Caki2 (cell line): ENCODE data around the gene SFXN3. TPM values are rescaled to one million over a fixed set of nuclear protein-coding genes. Genes with fewer than 3 reads are reported as not detected.

Source experiments
- DNase-seq: peaks from one replicate; pipeline ENCODE4 v3.0.0-alpha.2; 2015; ENCODE audit warnings: low read depth
- in situ Hi-C: cut with HindIII; loops from 2 replicates; pipeline ENCODE4 v1.10.0; 2016; ENCODE audit warnings: low sequenced_read_pairs, low pct_unique_long_range_greater_than_20kb, mixed read lengths
- total RNA-seq: library from RNA; depleted of rRNA; stranded (reverse); fragments of >200 nt; shearing (Covaris generic); gene quantifications from 2 replicates; pipeline ENCODE4 v1.2.3, GENCODE V29; 2014; ENCODE audit warnings: low replicate concordance; rRNA removed

The SFXN3 gene
- total RNA-seq, 1 experiment from 2014 or later: 46.5 TPM

DNA sequence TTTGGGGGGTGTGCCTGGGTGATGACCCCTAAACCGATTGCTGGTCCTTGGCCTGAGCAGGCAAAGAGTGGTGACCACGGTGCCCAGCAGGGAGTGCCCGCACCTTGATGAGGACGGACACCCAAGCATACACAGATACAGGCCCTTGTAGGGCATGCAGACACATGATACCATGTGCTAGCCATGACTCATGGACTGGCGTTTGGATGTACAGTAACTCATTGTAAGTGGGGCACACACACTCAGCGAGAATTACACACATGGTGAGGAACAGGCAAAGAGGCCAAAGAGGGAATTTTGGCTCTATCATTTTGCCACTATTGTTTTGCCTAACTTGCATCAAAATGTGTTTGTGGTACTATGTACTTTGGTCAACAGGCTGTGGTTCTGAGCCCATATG, 54.8 kb downstream of the SFXN3 start:
- in situ Hi-C loops: no loop called here
- DNase-seq: no peak

DNA sequence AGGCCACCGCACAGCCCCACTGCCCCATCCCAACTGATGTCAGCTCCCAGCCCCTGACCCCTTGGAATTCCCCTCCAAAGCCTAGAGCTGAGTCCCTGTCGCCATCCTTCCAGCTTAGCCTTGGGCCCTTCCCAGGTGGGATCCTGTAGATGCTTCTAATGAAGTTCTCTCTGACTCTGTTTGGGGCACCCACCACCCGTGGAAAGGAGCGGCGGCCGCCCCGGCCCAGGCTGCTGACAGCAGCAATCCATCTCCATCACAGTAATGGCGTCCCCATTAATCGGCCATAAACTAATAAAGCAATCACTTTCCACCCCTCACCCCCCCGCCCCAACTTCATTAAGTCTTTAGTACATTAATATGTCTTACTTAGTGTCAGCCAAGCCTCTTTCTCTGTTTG, 56.3 kb downstream of the SFXN3 start:
- DNase-seq: no peak

DNA sequence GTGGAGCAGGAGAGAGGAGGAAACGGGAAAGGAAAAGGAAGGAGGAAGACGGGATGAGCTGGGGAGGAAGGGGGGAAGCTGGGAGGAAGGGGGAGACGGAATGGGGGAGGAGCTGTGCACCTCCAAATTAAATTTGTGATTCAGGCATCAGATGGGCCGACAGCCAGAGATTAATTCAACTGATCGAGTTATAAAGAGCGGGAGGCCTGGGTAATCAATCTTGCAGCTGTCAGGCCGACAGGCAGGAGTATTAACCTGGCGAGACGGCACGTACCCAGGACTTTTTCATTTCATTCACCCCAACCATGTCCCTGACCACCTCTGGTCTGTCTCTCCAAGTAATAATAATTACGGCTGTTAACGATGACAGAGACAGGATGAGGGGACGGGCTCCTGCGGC, 56.9 kb downstream of the SFXN3 start:
- DNase-seq: no peak
- in situ Hi-C loops: no loop called here

More for the DNA sequence above, 56.3 kb downstream of the SFXN3 start:
- in situ Hi-C loops: no loop called here

DNA sequence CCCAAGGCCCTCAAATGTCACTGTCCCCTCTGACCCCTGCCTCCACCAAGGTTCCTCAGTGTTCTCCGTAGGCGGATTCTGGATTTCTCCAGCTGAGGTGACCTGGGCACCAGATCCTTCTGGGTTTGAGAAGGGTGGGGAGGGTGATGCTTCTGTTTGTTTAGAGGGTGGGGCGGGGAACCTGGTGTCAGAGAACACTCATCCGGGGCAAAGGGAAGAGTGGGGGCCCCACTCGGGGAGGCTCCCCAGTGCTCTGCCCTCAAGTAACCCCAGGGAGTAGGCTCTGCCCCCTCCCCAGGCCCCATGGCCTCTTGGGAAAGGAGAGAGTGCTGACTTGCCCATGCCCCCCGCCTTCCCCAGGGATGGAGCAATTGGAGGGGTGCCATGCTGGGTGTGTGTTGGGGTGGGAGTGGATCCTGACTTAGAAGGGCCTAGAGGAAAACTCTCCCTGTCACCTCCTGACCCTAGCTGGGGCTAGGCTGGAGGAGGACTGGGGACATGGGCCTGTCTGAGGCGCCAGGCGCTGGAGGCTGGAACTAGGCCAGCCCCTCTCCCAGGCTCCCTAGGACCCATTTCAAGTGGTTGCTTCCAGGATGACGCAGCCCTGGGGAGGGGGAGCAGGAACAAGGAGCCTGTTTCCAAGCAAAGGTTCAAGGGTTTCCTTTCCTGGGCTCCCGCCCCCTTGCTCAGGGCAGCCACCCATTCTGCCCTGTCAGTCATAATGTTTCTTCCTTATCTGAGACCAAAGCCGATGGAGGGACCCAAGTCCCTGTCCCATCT, 58.7 kb downstream of the SFXN3 start:
- in situ Hi-C loops: no loop called here

DNA sequence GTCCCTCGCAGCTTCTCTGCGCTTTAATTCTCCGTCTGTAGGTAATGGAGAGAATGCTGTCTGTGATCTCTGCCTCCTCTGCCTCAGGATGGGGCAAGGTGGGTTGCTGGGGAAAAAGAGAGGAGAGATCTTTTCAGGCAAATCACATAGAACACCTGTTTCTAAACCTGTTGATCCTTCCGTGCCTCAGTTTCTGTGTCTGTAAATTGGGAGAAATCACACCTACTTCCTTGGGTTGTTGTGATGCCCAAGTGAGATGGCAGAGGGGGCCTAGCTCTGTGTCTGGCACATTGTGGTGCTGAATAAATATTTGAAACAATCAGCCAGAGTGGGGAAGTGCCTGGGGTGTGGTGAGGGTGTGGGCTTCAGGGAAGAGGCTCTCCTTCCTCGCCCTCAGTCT, 59.6 kb downstream of the SFXN3 start:
- in situ Hi-C loops: no loop called here
- no peak for DNase-seq

More for the DNA sequence above, 58.7 kb downstream of the SFXN3 start:
- DNase-seq: no peak

Other genes with a start within 250 kb of the SFXN3 start
- gene SLF2, start 118.3 kb upstream of the SFXN3 start, total RNA-seq: 8.1 and 8.9 TPM in 2 replicates
- gene SEMA4G, start 61.7 kb upstream of the SFXN3 start, total RNA-seq: 0.96 and 6.6 TPM in 2 replicates
- gene MRPL43, start 43.7 kb upstream of the SFXN3 start, total RNA-seq: 123 and 128 TPM in 2 replicates
- 5.2 and 10.7 TPM in 2 replicates for gene TWNK, start 43.7 kb upstream of the SFXN3 start, total RNA-seq
- gene LZTS2, start 31.4 kb upstream of the SFXN3 start, total RNA-seq: 35.5 and 37.2 TPM in 2 replicates
- 0.51 and 5.3 TPM in 2 replicates for gene PDZD7, start 105 bp upstream of the SFXN3 start, total RNA-seq
- gene KAZALD1, start 30.8 kb downstream of the SFXN3 start, total RNA-seq: 35.4 and 44.5 TPM in 2 replicates
- not detected in 2 replicates for gene TLX1, start 100.1 kb downstream of the SFXN3 start, total RNA-seq
- gene LBX1, start 198.2 kb downstream of the SFXN3 start, total RNA-seq: not detected in 2 replicates